Esophagus muscularis mucosa (tissue), 4 donors: ENCODE data around the gene MYBPC1.

Experiments used
- EP300 ChIP-seq: sonication (generic); formaldehyde crosslinking; IDR thresholded peaks from one replicate; pipeline ENCODE4 v1.6.1; 2017; ENCODE audit warnings: antibody characterized with exemption
- POLR2A ChIP-seq: fragments of 450-650 bp; IDR thresholded peaks from one replicate; pipeline ENCODE4 v1.6.1; 2017; ENCODE audit warnings: antibody characterized with exemption, moderate library complexity, mild to moderate bottlenecking, low read depth
- POLR2AphosphoS5 ChIP-seq, 2 donors: sonication (generic); formaldehyde crosslinking; IDR thresholded peaks; one replicate each; pipeline ENCODE4 v1.6.1; 2017; ENCODE audit warnings: antibody characterized with exemption in 2 of 2
- TF ChIP-seq, protein P1 (sequence below), 3 experiments: fragments of 200-600 bp in 2 of 3; fragments of 450-650 bp in 1 of 3; sonication (generic) in 2 of 3; IDR thresholded peaks; one replicate each; pipeline ENCODE4 v1.5.1; 2017 to 2019; ENCODE audit warnings: antibody characterized with exemption in 3 of 3, mild to moderate bottlenecking in 2 of 3, moderate library complexity in 1 of 3

DNA sequence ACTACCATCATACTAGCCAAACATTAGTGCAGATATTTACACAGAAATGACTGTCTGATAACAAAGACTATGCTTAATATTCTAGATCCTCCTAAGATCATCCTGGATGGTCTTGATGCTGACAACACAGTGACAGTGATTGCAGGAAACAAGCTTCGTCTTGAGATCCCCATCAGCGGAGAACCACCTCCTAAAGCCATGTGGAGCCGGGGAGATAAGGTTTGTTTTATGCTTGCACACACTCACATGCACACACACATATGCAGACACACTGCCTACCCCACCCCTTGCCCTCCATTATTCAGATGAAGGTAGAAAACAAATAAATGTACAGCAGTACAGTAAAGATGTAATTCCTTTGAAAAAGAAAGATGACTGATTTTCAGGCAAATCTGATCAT, 58.3 kb downstream of the MYBPC1 start:
- TF ChIP-seq, protein P1, sequence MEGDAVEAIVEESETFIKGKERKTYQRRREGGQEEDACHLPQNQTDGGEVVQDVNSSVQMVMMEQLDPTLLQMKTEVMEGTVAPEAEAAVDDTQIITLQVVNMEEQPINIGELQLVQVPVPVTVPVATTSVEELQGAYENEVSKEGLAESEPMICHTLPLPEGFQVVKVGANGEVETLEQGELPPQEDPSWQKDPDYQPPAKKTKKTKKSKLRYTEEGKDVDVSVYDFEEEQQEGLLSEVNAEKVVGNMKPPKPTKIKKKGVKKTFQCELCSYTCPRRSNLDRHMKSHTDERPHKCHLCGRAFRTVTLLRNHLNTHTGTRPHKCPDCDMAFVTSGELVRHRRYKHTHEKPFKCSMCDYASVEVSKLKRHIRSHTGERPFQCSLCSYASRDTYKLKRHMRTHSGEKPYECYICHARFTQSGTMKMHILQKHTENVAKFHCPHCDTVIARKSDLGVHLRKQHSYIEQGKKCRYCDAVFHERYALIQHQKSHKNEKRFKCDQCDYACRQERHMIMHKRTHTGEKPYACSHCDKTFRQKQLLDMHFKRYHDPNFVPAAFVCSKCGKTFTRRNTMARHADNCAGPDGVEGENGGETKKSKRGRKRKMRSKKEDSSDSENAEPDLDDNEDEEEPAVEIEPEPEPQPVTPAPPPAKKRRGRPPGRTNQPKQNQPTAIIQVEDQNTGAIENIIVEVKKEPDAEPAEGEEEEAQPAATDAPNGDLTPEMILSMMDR (IDR thresholded peaks at IDR 0.05): no peak
- TF ChIP-seq POLR2A (no peak), POLR2AphosphoS5 (IDR thresholded peaks at IDR 0.05) (no peak), EP300 (no peak)
